HFFc6 (cell line): ENCODE measurements around the gene PSD4. TPM values are rescaled to one million over a fixed set of nuclear protein-coding genes. Genes with fewer than 3 reads are reported as not detected.

Experiments
- DNase-seq: peaks from one replicate; pipeline ENCODE4 v3.0.0-alpha.2; 2018
- H3K27ac Mint-ChIP-seq: 2 replicates; pipeline ENCODE4 v1.8.0; 2020; ENCODE audit warnings: mild to moderate bottlenecking, mixed read lengths
- H3K27me3 Mint-ChIP-seq: 2 replicates; pipeline ENCODE4 v1.8.0; 2021; ENCODE audit warnings: mild to moderate bottlenecking, moderate library complexity, mixed read lengths; ENCODE audit not compliant: insufficient read depth
- H3K36me3 Mint-ChIP-seq: 2 replicates; pipeline ENCODE4 v1.8.0; 2021; ENCODE audit warnings: low read depth, mixed read lengths
- H3K4me1 Mint-ChIP-seq: 2 replicates; pipeline ENCODE4 v1.8.0; 2020; ENCODE audit warnings: low read depth, mixed read lengths
- H3K4me3 Mint-ChIP-seq: 2 replicates; pipeline ENCODE4 v1.8.0; 2020; ENCODE audit warnings: mild to moderate bottlenecking, moderate library complexity, mixed read lengths
- H3K9me3 Mint-ChIP-seq: 2 replicates; pipeline ENCODE4 v1.8.0; 2020; ENCODE audit warnings: mild to moderate bottlenecking, mixed read lengths
- CTCF ChIP-seq: fragments of 200-600 bp; sonication (generic); IDR thresholded peaks from 2 replicates; pipeline ENCODE4 v1.5.0; 2021; ENCODE audit warnings: antibody characterized with exemption, mild to moderate bottlenecking
- total RNA-seq, 6 experiments: library from RNA; stranded (reverse); fragmentation: NEBNext Ultra II Directional; extraction: Animal tissue kit (Norgen Biotek cat#: 25700); gene quantifications; 2 replicates in 1 of 6; 3 replicates in 5 of 6; pipeline ENCODE4 v1.2.3, GENCODE V29; 2021

Gene PSD4
- total RNA-seq, 6 experiments from 2014 or later: 0.76 to 1.8 (median 1.1) TPM

GRCh38 chr2:113197347-113198047 lies 23.7 kb downstream of the PSD4 start:
- no peak for TF ChIP-seq CTCF
- H3K27ac Mint-ChIP-seq: no peak overlapping the region
- H3K36me3 Mint-ChIP-seq: no peaks in the 10 kb centered on the region
- no peak for DNase-seq
- H3K9me3 Mint-ChIP-seq: no peaks in the 10 kb centered on the region
- peaks cover 18% of the 10 kb centered on the region for H3K4me1 Mint-ChIP-seq
- H3K27me3 Mint-ChIP-seq: no peaks in the 10 kb centered on the region; the same call in 1 of the 2 replicates
- H3K4me3 Mint-ChIP-seq: peak overlapping the region; percentile 77

DNA sequence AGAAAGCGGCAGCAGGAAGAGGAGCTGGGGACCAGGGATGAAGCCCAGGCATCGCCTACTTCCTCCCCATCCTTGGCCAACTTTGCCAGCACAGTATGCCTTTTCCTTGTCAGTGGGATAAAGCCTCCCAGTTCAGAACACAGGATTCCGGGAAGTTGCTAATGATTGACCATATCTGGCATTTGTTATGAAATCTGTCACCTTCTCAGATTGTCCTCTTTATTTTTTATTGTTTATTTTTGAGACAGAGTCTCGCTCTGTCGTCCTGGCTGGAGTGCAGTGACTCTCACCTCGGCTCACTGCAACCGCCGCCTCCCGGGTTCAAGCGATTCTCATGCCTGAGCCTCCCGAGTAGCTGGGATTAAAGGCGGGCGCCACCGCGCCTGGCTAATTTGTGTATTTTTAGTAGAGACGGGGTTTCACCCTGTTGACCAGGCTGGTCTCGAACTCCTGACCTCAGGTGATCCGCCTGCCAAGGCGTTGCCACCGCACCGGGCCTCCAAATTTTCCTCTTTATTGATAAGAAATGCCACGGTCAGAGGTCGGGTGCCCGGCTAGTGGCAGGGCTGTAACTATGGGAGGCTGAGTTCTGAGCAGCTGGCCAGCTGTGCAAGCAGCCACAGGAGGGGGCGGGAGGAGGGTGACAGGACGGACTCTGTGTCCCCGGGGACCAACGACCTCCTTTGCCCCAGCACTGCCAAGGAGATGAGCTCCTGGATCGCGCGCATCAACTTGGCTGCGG lies 24.4 kb downstream of the PSD4 start:
- Mint-ChIP-seq H3K4me3 (peak overlapping the region; percentile 77), H3K27ac (no peak overlapping the region), H3K36me3 (no peaks in the 10 kb centered on the region), H3K9me3 (no peaks in the 10 kb centered on the region), H3K4me1 (peaks cover 25% of the 10 kb centered on the region), H3K27me3 (no peaks in the 10 kb centered on the region; the same call in 1 of the 2 replicates)
- no peak for DNase-seq
- no peak for TF ChIP-seq CTCF

DNA sequence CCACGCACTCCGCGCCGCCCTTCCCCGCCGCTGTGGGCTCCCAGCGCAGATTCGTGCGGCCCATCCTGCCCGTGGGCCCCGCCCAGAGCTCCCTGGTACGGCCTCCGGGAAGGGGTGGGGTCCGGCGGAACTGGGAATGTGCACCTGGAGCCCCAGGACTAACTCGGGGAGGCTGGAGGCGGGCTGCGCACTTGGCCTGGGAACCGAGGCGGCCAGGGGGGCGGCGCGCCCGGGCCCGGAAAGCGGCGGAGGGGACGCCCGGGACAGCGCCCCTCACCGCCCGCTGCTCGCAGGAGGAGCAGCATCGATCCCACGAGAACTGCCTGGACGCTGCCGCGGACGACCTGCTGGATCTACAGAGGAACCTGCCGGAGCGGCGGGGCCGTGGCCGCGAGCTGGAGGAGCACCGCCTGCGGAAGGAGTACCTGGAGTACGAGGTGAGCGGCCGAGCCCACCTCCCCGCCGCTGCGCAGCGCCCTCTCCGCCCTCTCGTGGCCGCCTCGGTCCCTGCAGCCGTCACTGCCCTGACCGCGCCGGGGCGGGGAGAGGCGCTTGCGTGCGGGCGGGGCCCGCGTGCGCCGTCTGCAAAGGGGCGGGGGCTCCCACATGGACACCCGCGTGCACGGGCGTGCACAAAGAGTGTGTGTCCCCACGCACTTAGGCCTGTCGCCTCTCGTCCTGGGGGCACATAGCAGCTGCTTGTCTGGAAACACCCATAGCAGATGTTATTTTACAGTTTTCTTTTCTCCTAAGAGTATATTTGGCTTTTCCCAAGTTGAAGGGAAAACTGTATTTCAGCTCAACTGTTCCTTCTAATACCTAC lies 25.2 kb downstream of the PSD4 start:
- H3K27ac Mint-ChIP-seq: no peak overlapping the region
- H3K27me3 Mint-ChIP-seq: no peaks in the 10 kb centered on the region; the same call in 1 of the 2 replicates
- peak; percentile 99 for TF ChIP-seq CTCF
- peak; percentile 37 for DNase-seq
- H3K4me3 Mint-ChIP-seq: peak overlapping the region; percentile 77
- no peaks in the 10 kb centered on the region for H3K9me3 Mint-ChIP-seq
- H3K36me3 Mint-ChIP-seq: no peaks in the 10 kb centered on the region
- peaks cover 30% of the 10 kb centered on the region for H3K4me1 Mint-ChIP-seq

GRCh38 chr2:113200236-113200635 lies 26.5 kb downstream of the PSD4 start:
- Mint-ChIP-seq H3K4me3 (no peak overlapping the region), H3K36me3 (no peaks in the 10 kb centered on the region), H3K27me3 (peaks cover 4% of the 10 kb centered on the region; the same call in 1 of the 2 replicates)

More at GRCh38 chr2:113200236-113200635, 26.5 kb downstream of the PSD4 start:
- TF ChIP-seq CTCF: peak; percentile 25; the same call in 1 of the 2 replicates
- H3K9me3 Mint-ChIP-seq: no peaks in the 10 kb centered on the region
- no peak overlapping the region for H3K27ac Mint-ChIP-seq
- no peak for DNase-seq
- peaks cover 34% of the 10 kb centered on the region for H3K4me1 Mint-ChIP-seq
